Measurements from ENCODE around the gene ZNF219. TPM values are rescaled to one million over a fixed set of nuclear protein-coding genes. Genes with fewer than 3 reads are reported as not detected.

ZNF219 gene
- total RNA-seq, 2 experiments from 2014 or later = 5.3 to 5.8 TPM

DNA sequence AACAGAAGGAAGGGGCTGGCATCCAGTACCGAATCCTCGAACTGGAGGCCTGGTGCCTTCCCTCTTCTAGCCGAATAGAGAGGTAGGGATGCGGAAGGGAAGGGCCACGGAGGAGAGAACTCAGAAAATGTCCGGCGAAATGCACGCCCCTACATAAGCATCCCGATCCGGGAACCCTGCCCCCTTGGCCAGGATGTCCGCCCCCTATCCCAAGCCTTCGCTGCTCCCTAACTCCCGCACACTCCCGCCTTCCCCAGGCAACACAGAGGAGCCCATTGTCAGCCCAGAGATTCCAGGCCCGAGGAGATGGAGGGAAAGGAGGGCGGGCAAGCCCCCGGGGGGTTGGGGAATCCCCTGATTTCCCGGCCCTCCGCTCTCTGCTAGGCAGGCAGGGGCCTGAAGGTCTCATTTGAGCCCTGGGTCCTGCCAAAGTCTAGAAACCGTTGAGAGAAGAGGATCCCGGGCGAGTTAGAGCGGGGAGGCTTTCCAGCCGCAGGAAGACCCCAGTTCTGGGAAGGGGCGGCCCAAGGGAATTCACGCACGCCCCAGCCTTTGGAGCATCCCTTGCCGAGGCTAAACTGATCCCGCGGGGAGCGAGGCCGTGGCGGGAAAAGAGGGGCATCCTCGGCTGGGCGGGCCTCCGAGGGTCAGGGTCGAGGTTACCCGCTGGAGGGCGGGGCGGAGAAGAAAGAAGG, 28.9 kb downstream of the ZNF219 start:
- ChIA-PET CTCF (interaction anchor here (1.5 to 3.7 kb wide), 9 partner anchors 18 to 55 kb away, joined by 5 to 52 read pairs (median 10); no protein-coding TSS in a partner anchor), POLR2A (interaction anchor here (1.0 to 3.0 kb wide), 6 partner anchors 14 to 76 kb away, joined by 3 to 19 read pairs (median 5); no protein-coding TSS in a partner anchor)
- no peak for DNase-seq
- no peaks in the 10 kb centered on the region for H3K9me3 Mint-ChIP-seq
- H3K4me1 Mint-ChIP-seq = peaks cover 39% of the 10 kb centered on the region
- H3K27ac Mint-ChIP-seq = no peak overlapping the region
- H3K27me3 Mint-ChIP-seq = peaks cover 79% of the 10 kb centered on the region
- peak overlapping the region; percentile 47 for H3K4me3 Mint-ChIP-seq
- H3K36me3 Mint-ChIP-seq (ENCODE audit: low read depth) = peaks cover 2% of the 10 kb centered on the region

DNA sequence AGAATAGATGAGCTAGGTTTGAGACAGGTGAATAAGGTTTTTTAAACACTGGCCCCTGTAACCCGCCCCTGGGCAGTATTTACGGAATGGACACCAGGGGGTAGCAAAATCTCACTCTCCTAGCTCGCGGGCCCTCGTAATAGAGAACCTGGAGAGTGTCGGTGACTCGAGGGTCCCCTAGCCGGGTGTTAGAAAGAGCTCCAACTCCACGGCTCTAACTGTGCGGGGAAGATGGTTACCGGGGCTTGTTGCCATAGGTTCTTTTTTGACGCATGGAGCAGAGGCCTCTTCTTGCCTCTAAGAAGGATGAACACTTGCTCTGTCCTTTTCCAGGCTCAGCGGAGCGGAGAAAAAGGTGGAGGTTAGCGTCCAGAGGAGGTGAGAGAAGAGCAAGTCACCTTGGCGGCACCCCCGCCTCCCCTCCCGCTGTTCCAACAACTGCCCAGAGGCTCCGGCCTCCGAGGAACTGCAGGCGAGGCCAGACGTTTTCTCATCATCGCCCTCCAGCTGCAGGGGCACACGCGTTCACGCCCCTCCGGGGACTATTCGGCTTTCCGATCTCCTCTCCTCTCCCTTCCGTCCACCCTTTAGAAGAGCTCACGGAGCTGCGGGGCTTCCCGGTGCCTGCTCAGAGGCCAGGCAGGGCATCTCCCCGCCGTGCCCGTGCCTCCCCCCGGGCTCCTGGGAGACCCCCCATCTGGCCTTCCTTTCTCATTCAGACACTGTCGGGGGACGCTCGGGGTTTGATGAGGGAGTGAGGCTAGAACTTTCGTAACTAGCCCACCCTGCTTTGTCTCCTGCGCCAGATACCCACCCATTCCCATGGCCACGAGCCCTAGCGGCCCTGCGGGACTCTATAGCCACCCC, 29.7 kb downstream of the ZNF219 start:
- Mint-ChIP-seq H3K4me3 (peak overlapping the region; percentile 10), H3K36me3 (ENCODE audit: low read depth) (peaks cover 2% of the 10 kb centered on the region), H3K27ac (no peak overlapping the region), H3K9me3 (no peaks in the 10 kb centered on the region), H3K4me1 (peaks cover 39% of the 10 kb centered on the region), H3K27me3 (peaks cover 80% of the 10 kb centered on the region)
- ChIA-PET CTCF (interaction anchor here (0.6 to 3.6 kb wide), 13 partner anchors 10 to 78 kb away, joined by 3 to 52 read pairs (median 9); partner anchors contain the start of gene TMEM253), POLR2A (interaction anchor here (0.9 to 1.4 kb wide), 4 partner anchors 19 to 54 kb away, joined by 4 to 6 read pairs (median 4); no protein-coding TSS in a partner anchor)
- peak; percentile 45 for DNase-seq

GRCh38 chr14:21066882-21067502, 31.5 kb downstream of the ZNF219 start:
- H3K4me3 Mint-ChIP-seq = no peak overlapping the region
- ChIA-PET CTCF (interaction anchor here (0.7 to 3.6 kb wide), 9 partner anchors 8 to 428 kb away, joined by 3 to 52 read pairs (median 10); partner anchors contain the start of gene TMEM253), POLR2A (interaction anchor here (2.7 kb wide), 1 partner anchor 36 kb away, joined by 16 read pairs; no protein-coding TSS in a partner anchor)
- peaks cover 2% of the 10 kb centered on the region for H3K36me3 Mint-ChIP-seq (ENCODE audit: low read depth)
- no peak overlapping the region for H3K27ac Mint-ChIP-seq
- no peak for DNase-seq
- peaks cover 77% of the 10 kb centered on the region for H3K27me3 Mint-ChIP-seq
- peaks cover 33% of the 10 kb centered on the region for H3K4me1 Mint-ChIP-seq
- H3K9me3 Mint-ChIP-seq = no peaks in the 10 kb centered on the region

DNA sequence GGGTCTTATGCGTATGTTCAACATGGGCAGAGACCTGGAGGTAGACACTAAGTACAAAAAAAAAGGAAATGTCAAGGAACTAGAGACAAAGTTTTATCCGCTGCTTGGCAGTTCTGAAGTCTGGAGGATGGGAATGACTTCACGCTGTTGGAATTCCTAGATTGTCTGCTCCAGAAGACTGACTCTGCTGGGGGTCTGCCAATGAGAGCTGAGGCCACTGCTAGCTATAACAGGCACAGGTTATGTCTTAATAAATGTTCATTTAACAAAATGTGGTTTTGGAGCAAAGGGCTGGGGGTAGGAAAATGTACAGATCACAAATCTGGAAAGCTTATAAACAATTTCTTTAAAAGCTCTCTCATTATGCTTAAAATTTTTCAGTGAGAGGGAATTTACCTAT, 35.0 kb downstream of the ZNF219 start:
- POLR2A ChIA-PET = no interaction called here
- no peak overlapping the region for H3K4me3 Mint-ChIP-seq
- H3K36me3 Mint-ChIP-seq (ENCODE audit: low read depth) = peaks cover 1% of the 10 kb centered on the region
- H3K27ac Mint-ChIP-seq = no peak overlapping the region
- peaks cover 1% of the 10 kb centered on the region for H3K4me1 Mint-ChIP-seq
- DNase-seq = no peak
- H3K27me3 Mint-ChIP-seq = peaks cover 61% of the 10 kb centered on the region
- CTCF ChIA-PET = interaction anchor here (1.3 kb wide), 1 partner anchor 49 kb away, joined by 4 read pairs; no protein-coding TSS in a partner anchor
- no peaks in the 10 kb centered on the region for H3K9me3 Mint-ChIP-seq

DNA sequence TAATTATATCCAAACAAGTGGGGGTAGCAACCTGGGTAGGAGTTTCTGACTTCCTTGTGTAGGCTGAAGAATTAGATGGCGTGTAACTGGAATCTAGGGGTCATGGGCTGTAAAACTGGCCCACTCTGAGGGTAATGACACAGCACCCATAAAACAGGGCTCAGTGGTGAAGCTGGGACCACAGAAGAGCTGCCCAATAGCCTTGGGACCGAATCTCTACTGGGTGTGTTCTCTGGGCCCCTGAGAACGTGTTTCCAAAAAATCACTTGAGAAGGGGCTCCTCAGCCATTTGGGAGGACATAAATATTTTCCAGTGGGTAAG, 37.1 kb downstream of the ZNF219 start:
- POLR2A ChIA-PET = interaction anchor here (0.7 kb wide), 1 partner anchor 10 kb away, joined by 3 read pairs; no protein-coding TSS in a partner anchor
- H3K27me3 Mint-ChIP-seq = peaks cover 42% of the 10 kb centered on the region
- H3K9me3 Mint-ChIP-seq = no peaks in the 10 kb centered on the region
- peaks cover 4% of the 10 kb centered on the region for H3K4me1 Mint-ChIP-seq
- H3K27ac Mint-ChIP-seq = no peak overlapping the region
- H3K36me3 Mint-ChIP-seq (ENCODE audit: low read depth) = no peaks in the 10 kb centered on the region
- CTCF ChIA-PET = interaction anchor here (1.1 to 1.2 kb wide), 2 partner anchors 33 to 47 kb away, joined by 3 to 4 read pairs; no protein-coding TSS in a partner anchor
- H3K4me3 Mint-ChIP-seq = no peak overlapping the region
- DNase-seq = no peak

- Mint-ChIP-seq H3K27me3 (peaks cover 39% of the 10 kb centered on the region), H3K36me3 (ENCODE audit: low read depth) (no peaks in the 10 kb centered on the region), H3K4me3 (no peak overlapping the region), H3K27ac (no peak overlapping the region), H3K9me3 (no peaks in the 10 kb centered on the region), H3K4me1 (peaks cover 4% of the 10 kb centered on the region)
- CTCF ChIA-PET = interaction anchor here (1.1 to 1.2 kb wide), 2 partner anchors 33 to 46 kb away, joined by 3 to 4 read pairs; no protein-coding TSS in a partner anchor
- POLR2A ChIA-PET = no interaction called here
- DNase-seq = no peak
These were observed 37.7 kb downstream of the ZNF219 start for GRCh38 chr14:21060614-21061346.

DNA sequence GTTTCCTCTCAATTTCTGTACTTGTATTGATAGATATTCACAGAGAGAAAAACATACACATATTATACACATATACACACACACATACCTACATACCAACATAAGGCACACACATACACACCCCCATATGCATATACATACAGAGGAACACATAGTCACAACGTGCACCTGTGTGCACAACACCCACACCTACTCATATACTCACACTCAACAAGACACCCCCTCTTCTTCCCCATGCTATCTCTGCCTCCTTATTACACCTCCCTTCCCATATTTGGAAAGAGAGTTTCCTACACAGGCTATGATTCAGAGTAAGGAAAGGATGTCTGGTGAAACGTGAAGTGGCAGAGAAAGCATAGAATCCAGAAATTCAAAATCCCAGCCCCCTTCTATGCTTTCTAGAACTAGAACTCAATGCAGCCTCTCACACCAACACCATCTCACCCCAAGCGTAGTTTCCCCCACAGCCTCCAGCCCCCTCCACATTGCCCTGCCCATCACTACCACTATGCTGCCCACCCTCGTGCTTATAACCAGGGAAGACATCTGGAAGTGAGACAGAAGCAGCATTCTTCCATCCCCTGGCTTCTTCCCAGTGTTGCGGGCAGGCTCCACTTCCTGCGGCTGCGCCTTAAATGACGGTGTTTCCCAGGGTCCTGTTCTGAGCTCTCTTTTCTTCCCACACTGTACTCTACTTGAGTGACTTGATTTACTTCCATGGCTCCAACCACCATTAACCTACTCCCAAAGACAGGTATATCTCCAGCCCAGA, 38.4 kb downstream of the ZNF219 start:
- Mint-ChIP-seq H3K4me1 (peaks cover 4% of the 10 kb centered on the region), H3K36me3 (ENCODE audit: low read depth) (no peaks in the 10 kb centered on the region), H3K27me3 (peaks cover 33% of the 10 kb centered on the region), H3K27ac (no peak overlapping the region), H3K4me3 (no peak overlapping the region), H3K9me3 (no peaks in the 10 kb centered on the region)
- CTCF ChIA-PET = interaction anchor here (1.0 kb wide), 1 partner anchor 7 kb away, joined by 3 read pairs; no protein-coding TSS in a partner anchor
- no peak for DNase-seq
- POLR2A ChIA-PET = no interaction called here

DNA sequence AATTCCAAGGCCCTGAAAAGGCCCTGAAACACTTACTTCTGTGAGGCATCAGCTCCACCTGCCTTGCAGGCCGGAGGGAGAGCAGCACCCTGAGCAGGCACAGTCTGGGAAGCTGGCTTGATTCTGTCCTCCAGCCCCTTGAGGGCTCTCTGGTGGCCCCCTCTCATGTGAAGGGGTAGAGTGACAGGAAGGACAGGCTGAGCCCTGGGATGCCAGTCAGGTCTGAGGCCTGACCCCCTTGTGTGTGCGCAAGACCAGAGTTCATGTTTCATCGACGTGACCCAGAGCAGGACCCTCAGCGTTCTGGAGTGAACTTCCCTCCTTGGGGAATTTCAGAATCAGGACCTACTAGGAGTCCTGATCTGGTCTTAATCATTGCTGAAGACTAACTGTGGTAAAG, 39.6 kb downstream of the ZNF219 start:
- no peak for DNase-seq
- peaks cover 33% of the 10 kb centered on the region for H3K27me3 Mint-ChIP-seq
- no peak overlapping the region for H3K4me3 Mint-ChIP-seq
- H3K36me3 Mint-ChIP-seq (ENCODE audit: low read depth) = no peaks in the 10 kb centered on the region
- peaks cover 8% of the 10 kb centered on the region for H3K4me1 Mint-ChIP-seq
- no peak overlapping the region for H3K27ac Mint-ChIP-seq
- ChIA-PET POLR2A (no interaction called here), CTCF (interaction anchor here (1.0 to 3.0 kb wide), 2 partner anchors 8 to 44 kb away, joined by 3 to 10 read pairs; no protein-coding TSS in a partner anchor)
- H3K9me3 Mint-ChIP-seq = no peaks in the 10 kb centered on the region

DNA sequence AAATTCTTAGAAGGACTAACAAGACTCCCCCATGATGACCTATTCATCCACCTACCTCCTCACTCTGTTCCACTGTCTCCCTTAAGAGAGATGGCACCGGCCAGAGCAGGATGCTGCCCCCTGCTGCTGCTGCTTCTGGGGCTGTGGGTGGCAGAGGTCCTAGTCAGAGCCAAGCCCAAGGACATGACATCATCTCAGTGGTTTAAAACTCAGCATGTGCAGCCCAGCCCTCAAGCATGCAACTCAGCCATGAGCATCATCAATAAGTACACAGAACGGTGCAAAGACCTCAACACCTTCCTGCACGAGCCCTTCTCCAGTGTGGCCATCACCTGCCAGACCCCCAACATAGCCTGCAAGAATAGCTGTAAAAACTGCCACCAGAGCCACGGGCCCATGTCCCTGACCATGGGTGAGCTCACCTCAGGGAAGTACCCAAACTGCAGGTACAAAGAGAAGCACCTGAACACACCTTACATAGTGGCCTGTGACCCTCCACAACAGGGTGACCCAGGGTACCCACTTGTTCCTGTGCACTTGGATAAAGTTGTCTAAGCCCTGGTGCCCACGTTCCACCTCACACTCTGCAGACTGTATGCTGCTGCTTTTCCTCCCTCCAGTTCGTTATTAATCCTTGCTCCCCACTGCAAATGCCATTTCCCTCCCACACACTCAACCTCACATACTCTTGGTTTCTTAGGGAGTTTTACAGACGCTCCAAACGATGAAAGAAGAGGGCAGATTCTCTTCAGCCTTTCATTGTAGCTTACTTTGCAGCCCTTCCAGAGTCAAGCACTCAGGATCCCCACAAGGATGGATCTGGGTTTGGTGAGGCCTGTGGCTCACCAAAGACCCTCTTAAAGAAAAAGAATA, 40.4 kb downstream of the ZNF219 start, which contains the start of gene RNASE8:
Gene RNASE8, plus strand, starts transcription at position 20 of the 873 bp plus-strand sequence. Its CDS starts 71 bp downstream, at position 91.
- POLR2A ChIA-PET = no interaction called here
- no peaks in the 10 kb centered on the region for H3K36me3 Mint-ChIP-seq (ENCODE audit: low read depth)
- no peak for DNase-seq

DNA sequence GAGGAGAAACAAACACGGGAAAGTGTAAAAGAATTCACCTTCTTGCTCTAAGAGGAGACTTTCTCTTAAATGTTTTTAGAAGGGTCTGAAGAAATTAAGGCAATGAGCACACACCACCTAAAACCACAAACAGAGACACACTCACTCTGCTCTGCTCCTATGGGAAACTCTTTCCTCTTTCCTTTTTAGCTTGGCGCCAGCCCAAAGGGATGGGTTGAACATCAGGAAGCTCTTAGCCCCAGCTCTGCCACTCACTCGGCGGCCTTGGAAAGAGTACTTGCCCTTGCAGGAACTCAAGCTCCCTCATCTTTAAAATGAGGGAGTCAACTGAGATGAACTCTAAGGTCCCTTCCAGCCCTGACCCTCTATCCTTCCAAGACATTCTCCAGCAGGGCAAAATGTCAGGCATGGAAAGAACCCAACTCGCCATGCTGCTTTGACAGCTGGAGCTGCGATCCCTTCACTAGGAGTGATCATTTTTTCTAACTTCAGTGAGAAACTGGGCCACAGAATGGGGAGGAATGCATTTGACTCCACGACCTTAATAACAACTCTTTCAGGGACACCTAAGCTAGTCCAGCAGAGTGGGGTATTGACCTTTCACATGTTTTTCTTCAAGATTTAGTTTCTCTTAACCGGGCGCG, 41.8 kb downstream of the ZNF219 start:
- H3K27ac Mint-ChIP-seq = no peak overlapping the region
- ChIA-PET CTCF (interaction anchor here (3.0 kb wide), 1 partner anchor 42 kb away, joined by 10 read pairs; no protein-coding TSS in a partner anchor), POLR2A (interaction anchor here (0.6 kb wide), 1 partner anchor 13 kb away, joined by 3 read pairs; no protein-coding TSS in a partner anchor)

More for the DNA sequence above, 40.4 kb downstream of the ZNF219 start, which contains the start of gene RNASE8:
- peaks cover 26% of the 10 kb centered on the region for H3K27me3 Mint-ChIP-seq
- CTCF ChIA-PET = interaction anchor here (3.0 kb wide), 1 partner anchor 44 kb away, joined by 10 read pairs; no protein-coding TSS in a partner anchor
- H3K9me3 Mint-ChIP-seq = no peaks in the 10 kb centered on the region
- peaks cover 8% of the 10 kb centered on the region for H3K4me1 Mint-ChIP-seq
- H3K4me3 Mint-ChIP-seq = no peak within 1 kb of the TSS
- no peak within 1 kb of the TSS for H3K27ac Mint-ChIP-seq

More for the DNA sequence above, 41.8 kb downstream of the ZNF219 start:
- H3K4me1 Mint-ChIP-seq = peaks cover 8% of the 10 kb centered on the region
- no peak overlapping the region for H3K4me3 Mint-ChIP-seq
- H3K9me3 Mint-ChIP-seq = no peaks in the 10 kb centered on the region
- H3K36me3 Mint-ChIP-seq (ENCODE audit: low read depth) = no peaks in the 10 kb centered on the region
- DNase-seq = no peak
- peaks cover 18% of the 10 kb centered on the region for H3K27me3 Mint-ChIP-seq

Measured in activated CD4-positive, alpha-beta memory T cell treated with anti-CD3 and anti-CD28 coated beads, Interleukin-2, amount 10 ng/mL, durations not matched to agents 7 days and 5 days (primary cell).